Neural cell (in vitro differentiated cells): ENCODE data around the gene CEP120. TPM values are rescaled to one million over a fixed set of nuclear protein-coding genes. Genes with fewer than 3 reads are reported as not detected.

Experiments used
- H2AFZ ChIP-seq: fragments of 200-600, 300-800 bp; sonication (generic), shearing (Covaris generic); 2 replicates; pipeline ENCODE4 v1.6.0; 2014; ENCODE audit warnings: low read depth, mild to moderate bottlenecking, antibody characterized with exemption, low read length, moderate library complexity
- H3F3A ChIP-seq: fragments of 200-600 bp; shearing (Covaris generic); 2 replicates; pipeline ENCODE4 v1.6.1; 2016; ENCODE audit warnings: mild to moderate bottlenecking, moderate library complexity, mixed read lengths, antibody characterized with exemption, low read length; ENCODE audit not compliant: insufficient read depth, poor library complexity, severe bottlenecking
- H3K27ac ChIP-seq: fragments of 200-600, 300-800 bp; sonication (generic), shearing (Covaris generic); 2 replicates; pipeline ENCODE4 v1.5.1; 2014; ENCODE audit warnings: mild to moderate bottlenecking, low read length, moderate library complexity
- H3K27me3 ChIP-seq: fragments of 300-800, 200-600 bp; sonication (generic), shearing (Covaris generic); 2 replicates; pipeline ENCODE4 v1.6.0; 2014; ENCODE audit warnings: mild to moderate bottlenecking, low read depth, low read length, moderate library complexity; ENCODE audit not compliant: insufficient read depth
- H3K36me3 ChIP-seq: fragments of 300-800, 200-600 bp; sonication (generic), shearing (Covaris generic); 2 replicates; pipeline ENCODE4 v1.5.1; 2014; ENCODE audit warnings: mild to moderate bottlenecking, antibody characterized with exemption, low read length, moderate library complexity; ENCODE audit not compliant: insufficient read depth
- H3K4me2 ChIP-seq: fragments of 300-800, 200-600 bp; sonication (generic), shearing (Covaris generic); 2 replicates; pipeline ENCODE4 v1.6.0; 2014; ENCODE audit warnings: mild to moderate bottlenecking, low read length
- H3K4me3 ChIP-seq: fragments of 300-800, 200-600 bp; sonication (generic), shearing (Covaris generic); 2 replicates; pipeline ENCODE4 v1.5.1; 2014; ENCODE audit warnings: mild to moderate bottlenecking, low read length, moderate library complexity
- H3K79me2 ChIP-seq: fragments of 200-600 bp; shearing (Covaris generic); replicated peaks from 2 replicates; pipeline ENCODE4 v1.6.0; 2014; ENCODE audit warnings: mild to moderate bottlenecking, low read length, moderate library complexity; ENCODE audit not compliant: insufficient read depth
- H3K9ac ChIP-seq: fragments of 300-800, 200-600 bp; sonication (generic), shearing (Covaris generic); 2 replicates; pipeline ENCODE4 v1.6.1; 2016; ENCODE audit warnings: mild to moderate bottlenecking, low read length, mixed read lengths
- H3K9me2 ChIP-seq: fragments of 200-600 bp; shearing (Covaris generic); 2 replicates; pipeline ENCODE4 v1.6.1; 2016; ENCODE audit warnings: mild to moderate bottlenecking, low read length, mixed read lengths; ENCODE audit not compliant: insufficient read depth
- H3K9me3 ChIP-seq: fragments of 200-600, 300-800 bp; sonication (generic), shearing (Covaris generic); 2 replicates; pipeline ENCODE4 v1.6.1; 2016; ENCODE audit warnings: mild to moderate bottlenecking, mixed run types, low read length, moderate library complexity, mixed read lengths
- H4K20me1 ChIP-seq: fragments of 200-600 bp; shearing (Covaris generic); 2 replicates; pipeline ENCODE4 v1.6.1; 2016; ENCODE audit warnings: mild to moderate bottlenecking, mixed run types; ENCODE audit not compliant: insufficient read depth
- CTCF ChIP-seq: fragments of 450-650 bp; IDR thresholded peaks from 2 replicates; pipeline ENCODE4 v1.5.1; 2014; ENCODE audit warnings: antibody characterized with exemption, mild to moderate bottlenecking, moderate library complexity; ENCODE audit not compliant: poor library complexity, severe bottlenecking
- EP300 ChIP-seq: fragments of 450-650 bp; conservative IDR thresholded peaks from 2 replicates; pipeline ENCODE4 v1.6.1; 2014; ENCODE audit warnings: antibody characterized with exemption, mild to moderate bottlenecking, moderate library complexity; ENCODE audit not compliant: poor library complexity, severe bottlenecking
- EZH2 ChIP-seq: fragments of 200-600, 300-800 bp; shearing (Covaris generic), sonication (generic); IDR thresholded peaks from 2 replicates; pipeline ENCODE4 v1.6.1; 2014; ENCODE audit warnings: antibody characterized with exemption, low read length, borderline replicate concordance, mild to moderate bottlenecking; ENCODE audit not compliant: insufficient read depth, poor library complexity, severe bottlenecking
- MXI1 ChIP-seq: fragments of 450-650 bp; conservative IDR thresholded peaks from 2 replicates; pipeline ENCODE4 v1.6.1; 2014; ENCODE audit warnings: antibody characterized with exemption, mild to moderate bottlenecking; ENCODE audit not compliant: poor library complexity, severe bottlenecking
- POLR2AphosphoS5 ChIP-seq: IDR thresholded peaks from 2 replicates; pipeline ENCODE4 v1.6.1; 2012
- RAD21 ChIP-seq: fragments of 450-650 bp; conservative IDR thresholded peaks from 2 replicates; pipeline ENCODE4 v1.6.1; 2014; ENCODE audit warnings: antibody characterized with exemption, mild to moderate bottlenecking, moderate library complexity
- SMC3 ChIP-seq: fragments of 450-650 bp; conservative IDR thresholded peaks from 2 replicates; pipeline ENCODE4 v1.6.1; 2014; ENCODE audit warnings: antibody characterized with exemption, mild to moderate bottlenecking, moderate library complexity; ENCODE audit not compliant: poor library complexity
- TAF1 ChIP-seq: IDR thresholded peaks from 2 replicates; pipeline ENCODE4 v1.6.1; 2012; ENCODE audit warnings: low read depth
- polyA plus RNA-seq: library from polyadenylated mRNA; depleted of rRNA; stranded (reverse); fragments of >200 nt; gene quantifications from 2 replicates; pipeline ENCODE4 v1.2.3, GENCODE V29; 2014
- TF ChIP-seq, protein P1 (sequence below): IDR thresholded peaks from 2 replicates; pipeline ENCODE4 v1.6.1; 2012; ENCODE audit warnings: borderline replicate concordance

The CEP120 gene
- polyA plus RNA-seq, 1 donor from 2014 or later: 33.2 TPM

DNA sequence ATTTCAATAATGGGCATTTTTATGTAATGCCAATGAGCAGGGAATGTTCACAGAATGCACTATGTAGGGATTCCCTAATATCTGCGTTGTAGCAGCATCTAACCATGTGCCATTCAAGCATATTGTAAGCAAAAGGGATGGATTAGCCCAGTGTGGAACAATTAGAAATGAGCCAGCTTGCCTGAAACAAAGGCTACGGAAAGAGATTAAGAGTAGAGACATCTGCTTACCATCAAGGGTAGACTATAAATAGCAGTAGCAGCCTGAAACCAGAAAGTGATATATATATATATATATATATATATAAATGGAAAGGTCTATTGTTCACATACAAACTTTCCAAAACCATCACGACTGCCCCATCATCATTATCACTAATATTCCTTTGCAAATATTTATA, 31.9 kb upstream of the CEP120 start:
- TF ChIP-seq RAD21 (no peak), SMC3 (no peak), POLR2AphosphoS5 (no peak), MXI1 (no peak), EZH2 (no peak), EP300 (no peak)
- TF ChIP-seq, protein P1, sequence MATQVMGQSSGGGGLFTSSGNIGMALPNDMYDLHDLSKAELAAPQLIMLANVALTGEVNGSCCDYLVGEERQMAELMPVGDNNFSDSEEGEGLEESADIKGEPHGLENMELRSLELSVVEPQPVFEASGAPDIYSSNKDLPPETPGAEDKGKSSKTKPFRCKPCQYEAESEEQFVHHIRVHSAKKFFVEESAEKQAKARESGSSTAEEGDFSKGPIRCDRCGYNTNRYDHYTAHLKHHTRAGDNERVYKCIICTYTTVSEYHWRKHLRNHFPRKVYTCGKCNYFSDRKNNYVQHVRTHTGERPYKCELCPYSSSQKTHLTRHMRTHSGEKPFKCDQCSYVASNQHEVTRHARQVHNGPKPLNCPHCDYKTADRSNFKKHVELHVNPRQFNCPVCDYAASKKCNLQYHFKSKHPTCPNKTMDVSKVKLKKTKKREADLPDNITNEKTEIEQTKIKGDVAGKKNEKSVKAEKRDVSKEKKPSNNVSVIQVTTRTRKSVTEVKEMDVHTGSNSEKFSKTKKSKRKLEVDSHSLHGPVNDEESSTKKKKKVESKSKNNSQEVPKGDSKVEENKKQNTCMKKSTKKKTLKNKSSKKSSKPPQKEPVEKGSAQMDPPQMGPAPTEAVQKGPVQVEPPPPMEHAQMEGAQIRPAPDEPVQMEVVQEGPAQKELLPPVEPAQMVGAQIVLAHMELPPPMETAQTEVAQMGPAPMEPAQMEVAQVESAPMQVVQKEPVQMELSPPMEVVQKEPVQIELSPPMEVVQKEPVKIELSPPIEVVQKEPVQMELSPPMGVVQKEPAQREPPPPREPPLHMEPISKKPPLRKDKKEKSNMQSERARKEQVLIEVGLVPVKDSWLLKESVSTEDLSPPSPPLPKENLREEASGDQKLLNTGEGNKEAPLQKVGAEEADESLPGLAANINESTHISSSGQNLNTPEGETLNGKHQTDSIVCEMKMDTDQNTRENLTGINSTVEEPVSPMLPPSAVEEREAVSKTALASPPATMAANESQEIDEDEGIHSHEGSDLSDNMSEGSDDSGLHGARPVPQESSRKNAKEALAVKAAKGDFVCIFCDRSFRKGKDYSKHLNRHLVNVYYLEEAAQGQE: no peak

DNA sequence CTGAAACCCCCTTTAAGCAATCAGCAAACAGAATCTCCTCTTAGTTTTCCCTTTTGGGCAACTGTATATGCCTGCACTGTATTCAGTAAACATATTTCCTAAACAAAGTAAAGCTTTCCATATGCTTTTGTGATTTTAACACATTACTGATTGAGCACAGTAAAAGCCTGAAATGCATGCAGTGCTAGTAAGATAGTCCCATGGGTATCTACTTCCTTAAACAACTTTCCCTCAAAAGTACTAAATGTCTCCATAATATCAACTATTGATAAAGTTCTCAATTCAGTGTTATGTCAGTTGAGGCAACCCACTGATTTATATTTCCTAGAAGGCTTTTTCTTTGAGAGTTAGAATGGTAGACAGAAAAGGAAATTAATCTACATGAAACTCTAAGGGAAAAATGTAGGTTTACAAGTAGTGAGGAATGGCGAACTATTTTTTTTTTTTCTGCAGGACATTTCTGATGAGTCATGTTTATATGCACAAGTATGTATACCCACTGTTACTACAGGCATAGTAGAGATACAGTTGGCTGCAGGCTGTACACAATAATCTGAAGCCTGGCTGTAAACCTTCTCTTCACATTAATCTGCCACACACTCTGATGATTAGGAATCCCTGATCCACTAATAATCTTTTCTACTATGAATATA, 31.2 kb upstream of the CEP120 start:
- Histone ChIP-seq H3K9me3 (no peaks in the 10 kb centered on the region), H3K9me2 (no peaks in the 10 kb centered on the region), H4K20me1 (no peaks in the 10 kb centered on the region), H2AFZ (no peak overlapping the region), H3K27ac (no peak overlapping the region), H3K4me2 (no peak overlapping the region), H3K79me2 (no peaks in the 10 kb centered on the region), H3K36me3 (no peaks in the 10 kb centered on the region), H3K4me3 (no peak overlapping the region), H3F3A (no peaks in the 10 kb centered on the region), H3K9ac (no peak overlapping the region), H3K27me3 (no peaks in the 10 kb centered on the region)
- TF ChIP-seq EP300 (no peak), TAF1 (no peak), RAD21 (no peak), POLR2AphosphoS5 (no peak), MXI1 (no peak), SMC3 (no peak), CTCF (no peak), EZH2 (no peak)
- TF ChIP-seq, protein P1: no peak

More for the DNA sequence above, 31.9 kb upstream of the CEP120 start:
- H3K27ac ChIP-seq: no peak overlapping the region
- H3K9ac ChIP-seq: no peak overlapping the region
- no peaks in the 10 kb centered on the region for H4K20me1 ChIP-seq
- no peaks in the 10 kb centered on the region for H3K9me3 ChIP-seq
- no peak overlapping the region for H3K4me2 ChIP-seq
- H3F3A ChIP-seq: no peaks in the 10 kb centered on the region
- no peaks in the 10 kb centered on the region for H3K79me2 ChIP-seq
- H3K36me3 ChIP-seq: no peaks in the 10 kb centered on the region
- H3K4me3 ChIP-seq: no peak overlapping the region
- H3K9me2 ChIP-seq: no peaks in the 10 kb centered on the region
- no peak overlapping the region for H2AFZ ChIP-seq
- no peaks in the 10 kb centered on the region for H3K27me3 ChIP-seq
